NCI-H446 (cell line): ENCODE results near the gene PDE8A.
"Not testable (repeated sequence)": the region's sequence is repeated elsewhere in the genome, so short reads cannot be mapped to it uniquely, and the experiment has no call there.

ENCODE experiments used
- DNase-seq, 2 experiments: peaks; one replicate each; lab custom pipeline; 2025; lab: John Stamatoyannopoulos, UW

The PDE8A gene

GRCh38 chr15:85178308-85178707 is 196.7 kb downstream of the PDE8A start:
- DNase-seq, result no peak

DNA sequence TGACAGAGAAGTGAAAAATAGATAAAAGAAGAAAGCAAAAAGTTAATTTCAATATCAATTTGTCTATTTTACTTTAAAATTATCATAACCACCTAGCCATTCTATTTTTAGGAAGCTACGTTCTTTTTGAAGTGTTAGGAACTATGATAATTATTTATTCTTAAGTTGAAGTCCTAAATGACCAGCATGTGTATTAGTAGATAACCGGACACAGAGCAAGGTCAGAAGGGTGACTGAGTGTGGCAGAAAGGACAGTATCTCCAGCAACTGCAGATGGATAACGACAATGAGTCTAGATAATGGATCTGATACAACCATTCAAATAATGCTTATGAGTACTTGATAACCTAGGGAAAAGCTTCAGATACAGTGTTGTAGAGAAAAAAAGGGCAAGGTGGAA is 198.0 kb downstream of the PDE8A start:
- no peak for DNase-seq

DNA sequence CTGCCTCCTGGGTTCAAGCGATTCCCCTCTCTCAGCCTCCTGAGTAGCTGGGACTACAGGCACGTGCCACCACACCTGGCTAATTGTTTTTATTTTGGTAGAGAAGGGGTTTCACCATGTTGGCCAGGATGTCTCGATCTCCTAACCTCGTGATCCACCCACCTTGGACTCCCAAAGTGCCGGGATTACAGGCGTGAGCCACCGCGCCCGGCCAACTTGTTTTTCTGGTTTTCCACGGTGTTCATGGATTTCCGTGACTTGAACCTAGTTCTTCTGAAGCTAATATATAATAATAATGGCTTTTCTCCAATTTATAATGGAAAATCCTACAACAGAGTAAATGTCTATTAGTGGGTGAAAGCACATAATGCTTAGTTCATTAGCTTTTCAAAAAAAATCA is 203.7 kb downstream of the PDE8A start:
- DNase-seq, result not testable (repeated sequence)

DNA sequence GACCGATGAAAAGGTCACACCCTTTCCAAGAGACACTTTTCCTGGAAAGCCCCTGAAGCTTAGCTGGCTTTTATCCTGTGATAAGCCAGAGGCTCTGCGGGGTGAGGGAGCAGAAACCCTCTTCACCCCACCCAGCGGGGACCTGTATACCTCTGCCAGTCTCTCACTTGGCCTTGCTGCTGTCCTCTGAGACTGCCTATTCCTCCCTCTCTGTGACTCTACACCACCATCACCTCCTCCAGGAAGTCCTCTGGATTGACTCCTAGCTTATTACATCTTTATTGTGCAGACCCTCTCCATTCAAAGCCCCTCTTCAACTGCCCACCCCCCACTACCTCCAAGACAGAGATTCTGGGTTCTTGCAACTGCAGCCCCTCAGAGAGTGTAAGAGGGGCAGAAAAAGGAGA is 206.5 kb downstream of the PDE8A start:
- DNase-seq, result not testable (repeated sequence)
